Activated CD4-positive, CD25-positive, alpha-beta regulatory T cell (primary cell): ENCODE measurements around the gene HSPA9.

Experiments used
- DNase-seq, 4 experiments: peaks; one replicate each; lab custom pipeline; 2025; lab: John Stamatoyannopoulos, UW

HSPA9 gene

DNA sequence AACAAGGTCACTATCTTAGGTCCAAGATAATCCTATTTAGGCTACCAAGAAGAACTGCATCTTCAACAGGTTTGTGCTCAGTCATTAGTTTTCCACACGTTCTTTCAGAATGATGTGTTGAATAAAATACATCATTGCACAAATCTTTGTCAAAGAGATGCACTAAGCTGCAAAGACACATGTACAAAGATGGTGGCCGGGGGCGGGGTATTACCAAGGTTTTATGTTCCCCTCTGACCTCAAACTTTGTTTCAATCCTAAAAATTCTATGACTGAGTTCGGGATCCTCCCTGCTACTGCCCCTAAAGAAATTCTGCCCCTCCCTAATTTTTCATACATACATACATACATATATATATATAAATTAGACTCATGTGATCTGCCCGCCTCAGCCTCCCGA is 14.2 kb downstream of the HSPA9 start:
- DNase-seq, result no peak

DNA sequence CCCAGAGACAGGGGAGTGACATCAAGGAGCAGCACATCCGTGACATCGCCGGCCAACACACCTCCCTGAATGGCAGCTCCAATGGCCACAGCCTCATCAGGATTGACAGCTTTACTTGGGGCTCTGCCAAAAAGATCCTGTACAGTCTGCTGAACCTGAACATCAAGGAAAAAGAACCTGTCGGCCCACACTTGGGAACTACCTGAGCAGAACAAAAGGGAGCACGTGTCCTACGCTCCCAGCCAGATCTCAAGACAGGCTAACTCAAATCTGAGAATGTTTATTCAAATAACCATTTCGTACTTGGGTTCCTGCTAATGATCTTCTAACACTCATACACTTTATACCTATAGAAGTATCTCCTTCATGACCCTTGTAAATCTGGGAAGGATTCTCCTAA is 15.3 kb downstream of the HSPA9 start:
- DNase-seq, result no peak

DNA sequence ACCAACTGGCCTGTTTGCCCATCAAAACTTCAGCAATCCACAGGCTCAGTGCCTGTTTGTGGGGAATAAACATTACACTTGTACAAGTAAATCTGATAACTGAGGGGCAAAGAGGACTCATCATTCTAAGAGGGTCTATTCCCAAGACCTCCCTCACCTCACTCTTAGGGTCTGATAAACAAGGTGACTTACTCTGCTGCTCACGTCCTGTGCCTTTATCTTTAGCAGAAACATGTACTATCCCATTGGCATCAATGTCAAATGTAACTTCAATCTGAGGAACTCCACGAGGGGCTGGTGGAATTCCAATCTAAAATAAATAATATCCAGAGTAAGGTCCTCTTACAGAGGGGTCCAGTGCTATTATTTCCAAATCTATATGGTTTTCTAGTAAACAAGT is 17.5 kb downstream of the HSPA9 start:
- no peak for DNase-seq

DNA sequence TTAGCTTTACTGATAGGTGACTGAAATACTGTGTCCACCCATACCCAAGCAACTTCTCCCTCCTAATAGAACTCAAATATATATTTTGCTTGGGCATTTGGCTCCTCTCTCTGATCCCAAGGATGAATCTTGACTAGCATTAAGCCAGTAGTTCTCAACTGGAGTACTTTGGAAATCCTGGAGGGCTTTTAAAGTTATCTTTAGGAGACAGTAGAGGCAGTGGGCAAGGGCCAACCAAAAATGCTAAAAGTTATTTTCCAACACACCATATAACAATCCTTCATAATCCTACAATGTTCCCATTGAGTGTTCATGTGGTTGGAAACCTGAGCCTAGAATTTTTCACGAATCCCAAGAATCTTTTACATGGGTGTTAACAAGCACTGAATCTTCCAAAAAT is 21.1 kb downstream of the HSPA9 start:
- no peak for DNase-seq

DNA sequence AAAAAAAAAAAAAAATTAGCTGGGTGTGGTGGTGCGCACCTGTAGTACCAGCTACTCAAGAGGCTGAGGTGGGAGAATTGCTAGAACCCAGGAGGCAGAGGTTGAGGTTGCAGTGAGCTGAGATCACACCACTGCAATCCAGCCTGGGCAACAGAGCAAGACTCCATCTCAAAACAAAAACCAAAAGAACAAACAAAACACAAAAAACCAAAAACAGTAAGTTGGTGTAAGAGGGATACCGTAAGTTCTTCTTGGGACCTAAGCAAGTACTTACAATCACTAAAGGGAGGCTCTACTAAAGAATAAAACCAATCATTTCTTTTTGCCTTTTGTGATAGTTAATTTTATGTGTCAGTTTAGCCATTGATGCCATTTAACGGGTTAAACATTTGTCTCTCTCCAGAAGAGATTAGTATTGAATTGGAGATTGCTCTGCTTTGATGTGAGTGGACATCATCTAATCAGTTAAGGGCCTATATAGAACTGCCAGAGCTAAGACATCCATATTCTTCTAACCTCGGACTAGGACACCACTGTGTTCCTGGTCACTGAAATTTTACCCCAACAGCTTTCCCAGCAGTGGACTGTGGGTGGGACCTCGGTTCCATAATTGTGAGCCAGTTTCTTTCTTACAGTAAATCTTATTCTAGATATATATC is 21.6 kb downstream of the HSPA9 start:
- DNase-seq, result no peak

DNA sequence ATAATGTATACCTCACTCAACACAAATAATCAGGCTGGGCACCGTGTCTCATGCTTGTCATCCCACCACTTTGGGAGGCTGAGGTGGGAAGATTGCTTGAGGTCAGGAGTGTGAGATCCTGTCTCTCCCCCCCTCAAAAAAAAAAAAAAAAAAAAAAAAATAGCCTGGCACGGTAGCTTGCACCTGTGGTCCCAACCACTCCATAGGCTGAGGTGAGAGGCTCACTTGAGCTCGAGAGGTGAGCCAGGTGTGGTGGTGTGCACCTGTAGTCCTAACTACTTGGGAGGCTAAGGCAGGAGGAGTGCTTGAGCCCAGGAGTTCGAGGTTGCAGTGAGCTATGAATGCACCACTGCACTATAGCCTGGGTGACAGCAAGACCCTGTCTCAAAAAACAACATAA is 22.5 kb downstream of the HSPA9 start:
- no peak for DNase-seq

DNA sequence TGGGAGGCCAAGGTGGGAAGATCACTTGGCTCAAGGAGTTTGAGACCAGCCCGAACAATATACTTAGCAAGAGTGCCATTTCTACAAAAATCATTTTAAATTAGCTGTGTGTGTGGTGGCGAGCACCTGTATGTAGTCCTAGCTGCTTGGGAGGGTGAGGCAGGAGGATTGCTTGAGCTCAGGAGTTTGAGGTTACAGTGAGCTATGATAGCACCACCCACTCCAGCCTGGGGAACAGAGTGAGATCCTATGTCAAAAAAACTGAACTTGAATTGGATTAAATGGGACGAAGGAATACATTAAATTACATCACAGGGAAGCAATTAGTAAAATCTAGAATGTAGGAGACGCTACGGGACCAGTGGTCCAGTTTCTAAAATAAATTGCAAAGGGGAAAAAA is 25.8 kb downstream of the HSPA9 start:
- DNase-seq, result no peak

DNA sequence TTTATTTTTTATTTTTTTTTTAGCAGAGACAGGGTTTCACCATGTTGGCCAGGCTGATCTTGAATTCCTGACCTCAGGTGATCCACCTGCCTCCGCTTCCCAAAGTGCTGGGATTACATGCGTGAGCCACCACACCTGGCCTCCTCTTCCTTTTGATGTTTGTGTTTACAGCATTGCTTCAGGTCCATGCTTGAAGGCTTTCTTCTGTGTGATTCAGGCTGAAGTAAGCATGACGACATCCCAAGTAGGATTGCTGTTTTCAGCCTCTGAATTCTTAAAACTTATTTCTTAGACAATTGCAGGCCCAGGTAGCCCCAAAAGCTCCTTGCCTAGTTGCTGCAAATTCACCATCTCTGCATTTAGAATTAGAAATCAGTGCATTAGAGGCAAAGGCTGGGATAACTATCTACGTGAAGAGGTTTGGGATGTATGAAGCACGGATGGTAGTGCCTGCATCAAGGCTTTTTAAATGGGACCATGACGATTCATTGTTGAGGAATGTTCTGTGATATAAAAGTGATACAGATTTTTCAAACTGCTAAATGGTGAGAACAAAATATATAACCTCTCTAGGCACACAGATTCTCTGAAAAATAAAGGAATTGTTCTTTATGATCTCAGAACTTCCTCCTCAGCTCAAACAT is 29.2 kb downstream of the HSPA9 start:
- DNase-seq, result no peak

DNA sequence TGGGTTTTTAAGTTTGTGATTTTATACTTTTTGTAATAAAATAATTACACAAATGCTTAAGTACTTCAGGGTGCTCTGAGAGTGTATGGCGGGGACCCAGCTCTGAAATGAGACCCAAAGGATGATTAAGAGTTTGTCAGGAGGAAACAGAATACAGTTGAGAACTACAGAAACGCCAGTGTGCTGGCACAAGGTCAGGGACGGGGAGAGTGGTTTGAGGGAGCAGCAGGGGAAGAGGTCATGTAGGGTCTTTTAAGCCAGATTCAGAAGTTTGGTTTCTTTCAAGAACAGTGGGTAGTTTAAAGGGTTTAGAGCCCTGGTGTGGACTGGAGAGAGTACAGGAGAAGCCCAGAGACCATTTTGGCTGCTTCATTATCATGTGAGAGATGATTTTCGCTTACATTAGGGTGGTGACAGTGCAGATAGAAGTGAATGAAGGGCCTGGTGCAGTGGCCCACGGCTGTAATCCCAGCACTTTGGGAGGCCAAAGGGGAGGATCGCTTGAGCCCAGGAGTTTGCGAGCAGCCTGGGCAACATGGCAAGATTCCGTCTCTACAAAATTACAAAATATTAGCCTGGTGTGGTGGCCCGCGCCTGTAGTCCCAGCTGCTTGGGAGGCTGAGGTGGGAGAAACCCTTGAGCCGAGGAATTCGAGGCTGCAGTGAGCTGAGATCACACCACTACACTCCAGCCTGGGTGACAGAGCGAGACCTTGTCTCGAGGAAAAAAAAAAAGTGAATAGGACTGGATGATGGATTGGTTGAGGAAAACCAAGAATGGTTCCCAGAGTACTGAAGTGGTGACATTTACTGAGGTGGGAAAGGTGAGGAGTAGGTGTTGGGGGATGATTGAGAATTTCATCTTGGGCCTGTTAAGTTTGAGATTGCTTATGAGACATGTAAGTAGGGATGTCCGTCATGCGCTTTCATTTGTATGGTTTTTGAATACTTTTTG is 30.7 kb downstream of the HSPA9 start:
- no peak for DNase-seq

DNA sequence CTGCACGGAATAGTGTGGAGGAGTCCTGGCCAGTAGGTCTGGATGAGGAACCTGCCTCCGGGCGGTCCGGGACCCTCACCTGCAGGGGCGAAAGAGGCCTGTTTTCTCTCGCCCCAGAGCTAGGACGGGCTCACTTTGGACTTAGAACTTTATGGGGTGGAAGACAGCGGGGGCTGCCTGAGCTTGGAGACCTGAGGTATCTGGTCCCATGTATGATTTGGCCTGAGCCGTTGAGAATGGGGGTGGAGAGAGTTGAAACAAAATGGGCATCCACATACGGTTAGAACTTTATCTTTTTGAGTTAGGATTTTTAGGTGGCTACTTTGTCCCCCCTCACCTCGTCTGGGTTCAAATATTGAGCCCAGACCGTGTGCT is 31.5 kb downstream of the HSPA9 start:
- peak in 1 of 4 experiments; percentile 68 for DNase-seq

DNA sequence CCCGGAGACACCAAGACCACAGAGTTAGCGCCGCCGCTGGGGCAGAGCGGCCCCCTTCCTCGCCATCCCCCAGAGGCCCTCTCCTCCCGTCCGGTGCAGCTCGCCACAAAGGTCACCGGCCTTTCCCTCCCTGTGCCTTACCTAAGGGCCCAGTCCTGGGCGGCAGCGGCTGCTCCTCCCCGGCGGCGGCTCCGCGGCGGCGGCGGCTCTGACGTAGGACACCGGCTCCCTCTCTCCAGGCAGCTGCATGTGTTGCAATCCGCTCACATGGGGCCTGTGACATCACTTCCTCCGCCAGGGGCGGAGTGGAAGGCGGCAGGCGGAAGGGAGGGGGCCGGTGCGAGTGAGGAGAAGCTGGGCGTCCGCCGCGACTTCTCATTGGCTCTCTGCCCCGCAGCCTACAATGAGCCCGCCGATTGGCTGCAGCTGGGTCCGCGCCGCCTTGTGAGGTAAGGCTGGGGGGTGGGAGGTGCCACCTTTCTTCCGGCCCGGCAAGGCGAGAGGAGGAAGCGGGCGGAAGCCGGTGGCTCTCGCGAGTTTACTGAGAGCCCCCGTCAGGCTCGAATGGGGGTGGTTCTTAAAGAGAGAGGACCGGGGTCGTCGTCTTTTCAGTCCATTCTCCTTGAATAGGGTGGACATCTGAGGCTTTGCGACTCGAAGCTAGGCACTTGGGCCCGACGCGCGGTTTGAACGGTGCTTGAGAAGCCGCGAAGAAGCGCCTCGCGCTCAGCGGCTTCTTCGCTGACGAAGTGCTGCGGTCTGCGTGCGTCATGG is 32.1 kb downstream of the HSPA9 start, which contains the start of gene ETF1:
ETF1 (minus strand) TSS at position 281 of the 774 bp plus-strand sequence. CDS start 318 bp downstream, outside the sequence.
- DNase-seq, result peak; percentile 99 to 100 (median 99)

DNA sequence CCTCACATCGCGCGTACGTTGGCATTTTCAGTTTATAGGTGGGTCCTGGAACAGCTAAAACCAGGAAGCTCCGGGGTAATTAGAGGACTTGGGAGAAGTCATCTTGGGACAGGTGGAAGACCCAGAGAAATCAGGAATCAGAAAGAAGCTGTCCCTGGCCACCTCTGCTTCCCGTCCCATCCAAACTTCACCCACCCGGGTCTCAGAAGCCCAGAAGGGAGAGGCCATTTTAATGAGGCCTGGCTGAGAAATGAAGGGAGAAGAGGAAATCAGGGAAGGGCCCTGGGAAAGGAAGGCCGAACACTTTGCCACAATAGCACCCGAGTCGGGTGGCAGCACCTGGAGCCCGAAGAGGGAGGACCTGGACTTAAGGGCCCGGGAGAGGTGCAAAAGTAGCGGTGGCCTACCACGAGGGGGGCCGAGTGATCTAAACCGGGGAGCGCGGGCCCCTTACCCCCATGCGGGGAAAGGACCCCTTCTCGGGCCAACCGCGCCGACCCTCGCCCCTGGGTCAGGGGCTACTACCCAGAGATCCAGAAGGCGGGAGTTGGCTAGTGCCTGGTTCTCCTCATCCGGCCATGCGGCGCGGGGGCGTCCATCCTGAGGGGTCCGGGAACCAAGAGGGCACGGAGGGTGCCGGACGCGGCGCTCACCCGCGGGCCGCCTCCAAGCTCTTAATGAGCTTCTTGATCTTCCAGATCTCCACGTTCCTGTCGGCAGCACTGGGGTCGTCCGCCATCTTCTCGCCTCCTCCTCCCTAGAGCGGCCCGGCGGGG is 32.8 kb downstream of the HSPA9 start:
- DNase-seq, result peak in 1 of 4 experiments; percentile 39

DNA sequence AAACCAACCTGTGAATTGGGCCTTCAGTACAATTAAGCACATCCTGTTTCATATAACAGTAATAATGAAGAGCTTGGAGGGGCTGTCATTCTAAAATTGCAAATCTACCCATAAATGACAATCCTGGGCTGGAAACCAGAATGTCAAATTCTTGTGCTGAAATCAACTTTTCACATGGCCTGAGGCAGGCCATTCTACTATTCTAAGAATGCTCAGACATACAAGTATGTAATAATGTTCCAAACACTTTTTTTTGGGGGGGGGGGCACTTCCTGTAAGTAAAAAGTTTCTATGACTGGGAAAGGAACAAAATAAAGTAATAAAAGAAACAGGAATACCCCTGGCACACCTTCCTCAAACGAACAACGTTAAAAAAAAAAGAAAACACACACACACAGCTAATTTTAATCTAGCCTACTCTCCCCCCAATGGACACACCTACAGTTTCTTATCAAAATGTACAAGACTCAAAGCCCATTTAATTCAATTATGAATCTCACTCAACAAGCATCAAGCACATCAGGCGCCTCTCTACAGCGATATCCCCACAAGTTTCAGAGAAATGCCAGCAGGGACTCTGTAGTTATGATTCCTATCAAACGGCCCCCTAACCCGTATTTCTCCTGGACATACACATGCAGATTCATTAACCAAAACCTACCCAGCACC is 33.6 kb downstream of the HSPA9 start:
- DNase-seq, result no peak

DNA sequence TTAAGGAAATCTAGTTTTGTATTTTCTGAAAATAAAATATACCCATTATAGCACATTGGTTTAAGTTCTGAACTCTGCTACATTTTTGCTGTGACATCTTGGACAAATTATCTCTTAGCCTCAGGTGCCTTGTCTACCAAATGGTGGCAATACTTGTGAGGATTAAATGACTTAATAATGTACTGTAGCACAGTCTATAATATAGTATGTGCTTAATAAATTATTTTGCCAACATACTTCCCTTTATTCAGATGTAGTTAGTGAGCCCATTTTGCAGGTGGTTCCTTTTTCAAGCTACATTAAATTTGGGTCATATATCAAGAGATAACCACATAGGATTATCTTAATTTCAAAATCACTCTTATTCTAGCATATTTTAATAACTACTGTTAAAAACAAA is 35.4 kb downstream of the HSPA9 start:
- DNase-seq, result no peak

DNA sequence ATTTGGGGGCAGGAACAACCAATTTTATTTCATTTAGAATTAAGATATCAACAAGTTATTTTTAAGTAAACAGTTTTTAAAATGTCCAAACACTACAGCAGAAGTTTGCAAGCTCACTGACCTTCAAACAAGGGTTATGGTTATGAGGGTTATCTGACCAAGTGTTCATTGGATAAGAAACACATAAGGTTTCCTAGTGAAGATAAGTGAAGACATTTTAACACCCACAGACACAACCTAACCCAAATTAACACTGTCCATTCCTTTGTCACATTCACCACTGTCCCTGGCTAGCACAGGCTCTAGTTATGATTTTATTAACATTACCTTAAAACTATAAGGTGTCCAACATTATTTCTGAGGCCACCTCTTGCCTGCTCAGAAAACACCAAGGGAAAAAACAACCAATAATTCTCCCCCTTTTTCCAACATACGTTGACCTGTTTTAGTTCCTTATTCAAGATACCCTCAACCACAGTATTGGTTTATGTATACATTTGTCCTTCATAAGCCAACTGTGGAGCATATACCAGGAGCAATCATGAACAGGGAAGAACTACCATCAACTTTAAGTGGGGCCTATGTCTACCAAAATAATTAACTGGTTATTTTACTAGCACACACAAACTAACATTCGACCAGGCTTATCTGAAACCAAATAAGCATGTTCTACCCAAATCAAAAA is 36.1 kb downstream of the HSPA9 start:
- no peak for DNase-seq

DNA sequence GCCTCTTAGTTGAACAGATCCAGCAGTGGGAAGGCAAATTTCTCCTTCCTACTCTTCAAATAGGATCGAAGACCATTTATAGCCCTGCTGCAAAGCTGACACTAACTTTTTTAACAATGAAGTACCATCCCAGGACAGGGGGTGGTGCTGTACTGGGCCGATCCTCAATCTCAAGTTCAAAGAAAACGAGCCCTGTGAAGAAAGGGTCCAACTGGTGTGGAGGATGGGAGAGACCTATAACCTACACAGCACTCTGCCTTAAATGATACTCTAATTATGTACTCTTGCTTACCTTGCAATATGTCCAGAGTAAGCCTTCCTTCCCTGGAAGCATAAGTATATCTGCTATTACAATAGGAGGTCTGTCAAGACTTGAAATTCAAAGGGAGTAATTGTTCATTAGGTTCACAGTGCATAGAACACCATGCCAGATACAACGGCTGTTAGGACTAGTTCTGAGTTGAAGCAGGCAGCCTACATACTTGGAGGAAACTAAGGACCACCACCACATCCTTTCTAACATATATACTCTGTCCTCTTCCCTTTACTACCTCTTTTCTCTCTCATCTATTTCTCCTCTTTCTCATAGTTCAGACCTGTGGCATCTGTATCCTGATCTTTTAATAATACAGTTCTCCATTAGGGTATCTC is 38.4 kb downstream of the HSPA9 start:
- DNase-seq, result no peak

DNA sequence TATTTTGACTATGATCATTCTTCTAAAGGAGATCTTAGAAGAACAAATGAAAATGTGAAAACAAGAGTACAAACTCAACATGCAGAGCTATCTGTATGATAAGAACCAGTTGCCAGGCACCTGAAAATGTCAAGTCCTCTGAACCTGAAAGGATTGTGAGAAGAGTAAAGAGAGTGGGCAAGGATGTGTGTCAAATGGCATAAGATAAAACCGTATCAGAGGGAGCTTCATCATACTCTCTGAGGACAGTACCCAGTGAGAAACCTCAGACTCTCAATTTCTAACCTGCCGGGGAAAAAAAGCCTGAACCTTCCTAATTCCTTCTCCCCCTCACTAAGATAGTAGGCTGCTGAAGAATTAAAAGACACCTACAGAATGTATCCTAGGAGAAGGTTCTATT is 39.0 kb downstream of the HSPA9 start:
- no peak for DNase-seq

DNA sequence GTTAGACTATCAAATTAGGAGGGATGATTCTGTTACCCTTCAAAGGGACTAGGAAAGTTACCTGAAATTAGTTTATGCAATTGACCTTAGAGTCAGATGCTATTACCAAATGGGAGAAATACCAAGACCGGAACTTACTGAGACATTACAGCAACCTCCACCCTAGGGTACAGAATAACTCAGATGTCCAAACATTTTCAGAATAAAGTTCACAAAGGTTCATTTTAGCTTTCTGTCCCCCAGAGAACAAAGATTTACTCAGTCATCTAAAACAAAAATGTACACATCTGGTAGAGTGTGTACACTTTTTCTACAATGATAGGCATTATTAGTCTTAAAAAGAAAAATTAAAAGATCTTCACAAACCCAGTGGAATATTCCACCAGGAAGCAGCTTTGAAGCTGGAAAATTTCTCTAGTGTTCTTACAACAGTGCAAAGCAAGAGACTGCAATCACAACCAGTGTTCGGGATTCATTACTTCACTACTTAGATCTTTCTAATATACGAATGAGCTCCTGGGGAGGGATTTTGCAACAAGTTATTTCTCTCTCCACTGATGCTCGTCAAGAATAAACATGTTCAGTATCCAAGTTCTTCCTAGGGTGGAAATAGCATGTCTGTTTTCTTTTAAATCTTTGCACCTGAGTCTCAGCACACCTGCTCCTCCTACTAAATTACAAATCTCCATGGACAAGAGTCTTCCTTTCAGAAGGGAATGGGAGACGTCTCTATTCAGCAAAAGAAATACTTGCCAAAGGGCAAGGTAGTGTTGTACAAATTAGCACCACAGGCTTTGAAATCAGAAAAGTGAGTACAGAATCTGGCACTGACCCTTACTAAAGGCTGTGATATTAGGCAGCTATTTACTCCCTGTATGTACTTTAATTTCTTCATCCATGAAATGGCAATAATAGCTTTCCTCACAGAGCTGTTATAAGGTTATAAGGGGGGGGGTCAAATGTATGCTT is 40.9 kb downstream of the HSPA9 start:
- DNase-seq, result no peak
